Esophagus muscularis mucosa (tissue), 4 donors: Measurements from ENCODE around the gene EPHB2. TPM values are rescaled to one million over a fixed set of nuclear protein-coding genes. Genes with fewer than 3 reads are reported as not detected.

Source experiments
- DNase-seq: peaks from one replicate; pipeline ENCODE4 v3.0.0-alpha.2; 2017; ENCODE audit errors: extremely low spot score
- H3K27ac ChIP-seq, 4 donors: fragments of 200-600 bp; sonication (generic); replicated peaks in 1 of 4; 1 replicate in 3 of 4; 2 replicates in 1 of 4; pipeline ENCODE4 v1.5.1; 2016 to 2019; ENCODE audit warnings: mild to moderate bottlenecking in 1 of 4
- H3K27me3 ChIP-seq, 4 donors: fragments of 200-600 bp; sonication (generic); one replicate each; pipeline versions ENCODE4 v1.5.1 to v1.6.0; 2016 to 2019
- H3K36me3 ChIP-seq, 4 donors: fragments of 200-600 bp; sonication (generic); one replicate each; pipeline ENCODE4 v1.5.1; 2016 to 2019
- H3K4me1 ChIP-seq, 4 donors: fragments of 200-600 bp; sonication (generic); one replicate each; pipeline ENCODE4 v1.5.1; 2016 to 2019
- H3K4me3 ChIP-seq, 4 donors: fragments of 200-600 bp; sonication (generic); 1 replicate in 2 of 4; 2 replicates in 2 of 4; pipeline ENCODE4 v1.5.1; 2016 to 2019; ENCODE audit warnings: mild to moderate bottlenecking in 4 of 4, moderate library complexity in 1 of 4
- H3K9me3 ChIP-seq, 4 donors: fragments of 200-600 bp; sonication (generic); 1 replicate in 3 of 4; 2 replicates in 1 of 4; pipeline ENCODE4 v1.5.1; 2016 to 2019
- CTCF ChIP-seq, 3 experiments: fragments of 200-600 bp in 2 of 3; fragments of 450-650 bp in 1 of 3; sonication (generic) in 2 of 3; IDR thresholded peaks; one replicate each; pipeline ENCODE4 v1.5.1; 2017 to 2019; ENCODE audit warnings: antibody characterized with exemption in 3 of 3, mild to moderate bottlenecking in 2 of 3, moderate library complexity in 1 of 3
- EP300 ChIP-seq: sonication (generic); formaldehyde crosslinking; IDR thresholded peaks from one replicate; pipeline ENCODE4 v1.6.1; 2017; ENCODE audit warnings: antibody characterized with exemption
- POLR2A ChIP-seq: fragments of 450-650 bp; IDR thresholded peaks from one replicate; pipeline ENCODE4 v1.6.1; 2017; ENCODE audit warnings: antibody characterized with exemption, moderate library complexity, mild to moderate bottlenecking, low read depth
- POLR2AphosphoS5 ChIP-seq, 2 donors: sonication (generic); formaldehyde crosslinking; IDR thresholded peaks; one replicate each; pipeline ENCODE4 v1.6.1; 2017; ENCODE audit warnings: antibody characterized with exemption in 2 of 2
- WGBS: methylation state at CpG from one replicate; pipeline ENCODE4 v1.1.5; 2018; 5-methylcytosine and 5-hydroxymethylcytosine counted together
- intact Hi-C: fragments of 100-400 bp; cut with DNase I; formaldehyde crosslinking; loops from one replicate; pipeline ENCODE4 v1.15.1; 2023
- total RNA-seq, 4 donors: library from RNA; depleted of rRNA; stranded (reverse); fragments of >200 nt; gene quantifications; one replicate each; pipeline versions ENCODE4 v1.1.0 to v1.2.1, GENCODE V29; 2016

Gene EPHB2
- total RNA-seq, 4 donors from 2014 or later: 1.5 to 3.3 (median 1.9) TPM

- H3K27me3 ChIP-seq: peaks cover 4 to 60% (median 11%) of the 10 kb centered on the region in 4 donors
Measured at GRCh38 chr1:22711071-22711470, 432 bp downstream of the EPHB2 start.

GRCh38 chr1:22711591-22712501, 1.2 kb downstream of the EPHB2 start:
- no peaks in the 10 kb centered on the region for H3K9me3 ChIP-seq
- no peaks in the 10 kb centered on the region for H3K36me3 ChIP-seq
- H3K4me3 ChIP-seq: peak overlapping the region; percentile 50 to 64 (median 52)
- WGBS: 42% methylated on average over 29 of the region's 53 CpGs
- TF ChIP-seq EP300 (no peak), CTCF (IDR thresholded peaks at IDR 0.05) (no peak), POLR2A (no peak), POLR2AphosphoS5 (IDR thresholded peaks at IDR 0.05) (no peak)
- H3K27me3 ChIP-seq: peaks cover 4 to 60% (median 11%) of the 10 kb centered on the region in 4 donors
- DNase-seq: no peak
- no peak overlapping the region for H3K27ac ChIP-seq
- intact Hi-C loops: no loop called here
- H3K4me1 ChIP-seq: peaks cover 13 to 25% (median 21%) of the 10 kb centered on the region in 4 donors

More at GRCh38 chr1:22711071-22711470, 432 bp downstream of the EPHB2 start:
- intact Hi-C loops: no loop called here
- no peak overlapping the region for H3K27ac ChIP-seq
- no peak for TF ChIP-seq EP300
- TF ChIP-seq POLR2A: no peak
- no peak for TF ChIP-seq CTCF (IDR thresholded peaks at IDR 0.05)
- no peak for TF ChIP-seq POLR2AphosphoS5 (IDR thresholded peaks at IDR 0.05)
- no peaks in the 10 kb centered on the region for H3K36me3 ChIP-seq
- peak overlapping the region; percentile 50 to 64 (median 52) for H3K4me3 ChIP-seq
- DNase-seq: no peak
- WGBS: 0% methylated on average over 26 of the region's 60 CpGs
- H3K4me1 ChIP-seq: peaks cover 13 to 25% (median 21%) of the 10 kb centered on the region in 4 donors
- no peaks in the 10 kb centered on the region for H3K9me3 ChIP-seq

- no peaks in the 10 kb centered on the region for H3K9me3 ChIP-seq
- H3K27ac ChIP-seq: no peak overlapping the region
- peaks cover 4 to 60% (median 11%) of the 10 kb centered on the region in 4 donors for H3K27me3 ChIP-seq
- intact Hi-C loops: no loop called here
- H3K36me3 ChIP-seq: no peaks in the 10 kb centered on the region
- peaks cover 13 to 25% (median 21%) of the 10 kb centered on the region in 4 donors for H3K4me1 ChIP-seq
- TF ChIP-seq EP300: no peak
- DNase-seq: no peak
- 86% methylated on average over 17 of the region's 19 CpGs for WGBS
- H3K4me3 ChIP-seq: no peak overlapping the region
Measured at GRCh38 chr1:22712502-22713271, 2.0 kb downstream of the EPHB2 start.

GRCh38 chr1:22714455-22714854, 3.8 kb downstream of the EPHB2 start:
- H3K4me3 ChIP-seq: no peak overlapping the region
- intact Hi-C loops: no loop called here
- no peaks in the 10 kb centered on the region for H3K36me3 ChIP-seq
- no peak for DNase-seq
- H3K9me3 ChIP-seq: peaks cover 0 to under 1% (median 0%) of the 10 kb centered on the region in 4 donors
- peaks cover 13 to 25% (median 21%) of the 10 kb centered on the region in 4 donors for H3K4me1 ChIP-seq
- no peak overlapping the region for H3K27ac ChIP-seq
- peaks cover 4 to 53% (median 11%) of the 10 kb centered on the region in 4 donors for H3K27me3 ChIP-seq
- WGBS: 87% methylated on average over 3 of the region's 3 CpGs
- TF ChIP-seq CTCF (IDR thresholded peaks at IDR 0.05) (no peak), EP300 (no peak)
